Osteocyte (in vitro differentiated cells): ENCODE results near the gene TH. TPM values are rescaled to one million over a fixed set of nuclear protein-coding genes. Genes with fewer than 3 reads are reported as not detected.

Source experiments
- DNase-seq: peaks from one replicate; pipeline ENCODE4 v3.0.0; 2021; ENCODE audit warnings: mixed read lengths; ENCODE audit not compliant: unreplicated experiment; ENCODE audit errors: extremely low spot score
- H3K27ac Mint-ChIP-seq: one replicate; pipeline ENCODE4 v1.8.0; 2021; ENCODE audit warnings: mild to moderate bottlenecking, mixed read lengths; ENCODE audit not compliant: unreplicated experiment
- H3K27me3 Mint-ChIP-seq: one replicate; pipeline ENCODE4 v1.8.0; 2021; ENCODE audit warnings: mixed read lengths; ENCODE audit not compliant: unreplicated experiment
- H3K36me3 Mint-ChIP-seq: one replicate; pipeline ENCODE4 v1.8.0; 2021; ENCODE audit warnings: mixed read lengths; ENCODE audit not compliant: unreplicated experiment
- H3K4me1 Mint-ChIP-seq: one replicate; pipeline ENCODE4 v1.8.0; 2021; ENCODE audit warnings: mixed read lengths; ENCODE audit not compliant: unreplicated experiment
- H3K4me3 Mint-ChIP-seq: one replicate; pipeline ENCODE4 v1.8.0; 2021; ENCODE audit warnings: mild to moderate bottlenecking, moderate library complexity, mixed read lengths; ENCODE audit not compliant: unreplicated experiment
- H3K9me3 Mint-ChIP-seq: one replicate; pipeline ENCODE4 v1.8.0; 2021; ENCODE audit warnings: mixed read lengths; ENCODE audit not compliant: unreplicated experiment
- total RNA-seq: library from RNA; stranded (reverse); gene quantifications from 2 replicates; pipeline ENCODE4 v1.2.1, GENCODE V29; 2021
- TF ChIP-seq, protein P1 (sequence below): fragments of 200-600 bp; sonication (generic); IDR thresholded peaks from 2 replicates; pipeline ENCODE4 v1.5.0; 2021; ENCODE audit warnings: antibody characterized with exemption, mild to moderate bottlenecking, moderate library complexity

The TH gene
- total RNA-seq, 1 donor from 2014 or later: 0.75 TPM

- H3K36me3 Mint-ChIP-seq: no peaks in the 10 kb centered on the region
- peaks cover 19% of the 10 kb centered on the region for H3K27me3 Mint-ChIP-seq
- TF ChIP-seq, protein P1, sequence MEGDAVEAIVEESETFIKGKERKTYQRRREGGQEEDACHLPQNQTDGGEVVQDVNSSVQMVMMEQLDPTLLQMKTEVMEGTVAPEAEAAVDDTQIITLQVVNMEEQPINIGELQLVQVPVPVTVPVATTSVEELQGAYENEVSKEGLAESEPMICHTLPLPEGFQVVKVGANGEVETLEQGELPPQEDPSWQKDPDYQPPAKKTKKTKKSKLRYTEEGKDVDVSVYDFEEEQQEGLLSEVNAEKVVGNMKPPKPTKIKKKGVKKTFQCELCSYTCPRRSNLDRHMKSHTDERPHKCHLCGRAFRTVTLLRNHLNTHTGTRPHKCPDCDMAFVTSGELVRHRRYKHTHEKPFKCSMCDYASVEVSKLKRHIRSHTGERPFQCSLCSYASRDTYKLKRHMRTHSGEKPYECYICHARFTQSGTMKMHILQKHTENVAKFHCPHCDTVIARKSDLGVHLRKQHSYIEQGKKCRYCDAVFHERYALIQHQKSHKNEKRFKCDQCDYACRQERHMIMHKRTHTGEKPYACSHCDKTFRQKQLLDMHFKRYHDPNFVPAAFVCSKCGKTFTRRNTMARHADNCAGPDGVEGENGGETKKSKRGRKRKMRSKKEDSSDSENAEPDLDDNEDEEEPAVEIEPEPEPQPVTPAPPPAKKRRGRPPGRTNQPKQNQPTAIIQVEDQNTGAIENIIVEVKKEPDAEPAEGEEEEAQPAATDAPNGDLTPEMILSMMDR: no peak
- H3K4me3 Mint-ChIP-seq: no peak overlapping the region
- no peak for DNase-seq
- H3K4me1 Mint-ChIP-seq: no peaks in the 10 kb centered on the region
- no peaks in the 10 kb centered on the region for H3K9me3 Mint-ChIP-seq
- no peak overlapping the region for H3K27ac Mint-ChIP-seq
These were observed 28.1 kb upstream of the TH start for GRCh38 chr11:2199466-2200341.

- no peak overlapping the region for H3K27ac Mint-ChIP-seq
- H3K9me3 Mint-ChIP-seq: no peaks in the 10 kb centered on the region
- no peak for DNase-seq
- no peak overlapping the region for H3K4me3 Mint-ChIP-seq
- no peaks in the 10 kb centered on the region for H3K4me1 Mint-ChIP-seq
- peaks cover 19% of the 10 kb centered on the region for H3K27me3 Mint-ChIP-seq
- no peaks in the 10 kb centered on the region for H3K36me3 Mint-ChIP-seq
- TF ChIP-seq, protein P1: no peak
These were observed 27.2 kb upstream of the TH start for GRCh38 chr11:2198621-2199365.

- Mint-ChIP-seq H3K27ac (no peak overlapping the region), H3K4me3 (no peak overlapping the region), H3K27me3 (peaks cover 19% of the 10 kb centered on the region), H3K9me3 (no peaks in the 10 kb centered on the region), H3K36me3 (no peaks in the 10 kb centered on the region), H3K4me1 (peaks cover 2% of the 10 kb centered on the region)
- TF ChIP-seq, protein P1: no peak
- no peak for DNase-seq
These were observed 26.3 kb upstream of the TH start for GRCh38 chr11:2197771-2198520.

DNA sequence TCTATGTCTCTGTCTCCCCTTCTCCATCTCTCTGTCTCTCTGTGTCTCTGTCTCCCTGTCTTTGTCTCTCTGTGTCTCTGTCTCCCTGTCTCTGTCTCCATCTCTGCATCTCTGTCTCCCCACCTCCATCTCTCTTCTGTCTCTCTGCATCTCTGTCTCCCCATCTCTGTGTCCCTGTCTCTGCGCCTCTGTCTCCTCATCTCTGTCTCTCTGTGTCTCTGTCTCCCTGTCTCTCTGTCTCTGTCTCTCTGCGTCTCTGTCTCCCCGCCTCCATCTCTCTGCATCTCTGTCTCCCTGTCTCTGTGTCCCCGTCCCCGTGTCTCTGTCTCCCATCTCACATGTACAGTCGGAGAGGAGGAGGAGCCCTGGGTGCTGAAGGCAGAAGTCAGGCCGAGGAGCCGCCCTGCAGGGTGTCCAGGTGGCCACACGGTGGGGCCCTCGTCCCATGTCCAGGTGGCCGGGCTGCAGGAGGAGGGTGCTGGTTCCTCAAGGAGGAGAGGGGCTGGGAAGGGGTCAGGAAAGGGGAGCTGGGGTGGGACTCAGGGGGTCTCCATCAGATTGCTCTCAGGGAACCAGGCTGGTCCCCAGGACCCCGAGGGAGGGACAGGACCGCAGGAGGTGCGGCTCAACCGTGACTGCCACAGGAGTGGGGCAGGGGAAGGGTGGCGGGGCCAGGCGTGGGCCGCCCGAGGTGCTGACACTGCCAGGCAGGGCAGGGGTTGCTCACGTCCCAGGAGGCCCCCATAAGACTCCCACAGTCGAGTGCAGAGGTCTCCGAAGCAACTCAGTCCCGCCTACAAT is 25.6 kb upstream of the TH start:
- peaks cover 2% of the 10 kb centered on the region for H3K4me1 Mint-ChIP-seq
- TF ChIP-seq, protein P1: peak; percentile 82
- peak; percentile 91 for DNase-seq
- no peaks in the 10 kb centered on the region for H3K36me3 Mint-ChIP-seq
- H3K9me3 Mint-ChIP-seq: no peaks in the 10 kb centered on the region
- no peak overlapping the region for H3K4me3 Mint-ChIP-seq
- no peak overlapping the region for H3K27ac Mint-ChIP-seq
- H3K27me3 Mint-ChIP-seq: peaks cover 19% of the 10 kb centered on the region
